Naive B cell (primary cell): Measurements from ENCODE around the gene ERI3. TPM values are rescaled to one million over a fixed set of nuclear protein-coding genes. Genes with fewer than 3 reads are reported as not detected.
A peak's percentile ranks its signal among the peaks of the same experiment; 100 is the strongest.

Experiments used
- ATAC-seq, 2 donors: fragments of 150-1000 bp; cut with Tn5 transposase; 2 replicates each; pipeline ENCODE4 v1.10.0; 2021; ENCODE audit warnings: low read depth in 2 of 2, mild to moderate bottlenecking in 2 of 2, moderate library complexity in 2 of 2
- DNase-seq: peaks from one replicate; pipeline ENCODE4 v3.0.0; 2022
- H3K27ac Mint-ChIP-seq, 6 donors: one replicate each; pipeline ENCODE4 v1.8.0; 2020 to 2022; ENCODE audit warnings: mild to moderate bottlenecking in 6 of 6, mixed read lengths in 6 of 6, moderate library complexity in 5 of 6, inconsistent platforms in 2 of 6
- H3K27me3 Mint-ChIP-seq, 3 donors: one replicate each; pipeline ENCODE4 v1.8.0; 2021 to 2022; ENCODE audit warnings: mixed read lengths in 3 of 3, mild to moderate bottlenecking in 1 of 3
- H3K36me3 Mint-ChIP-seq, 2 donors: one replicate each; pipeline ENCODE4 v1.8.0; 2020 to 2022; ENCODE audit warnings: mixed read lengths in 2 of 2, inconsistent platforms in 1 of 2, mild to moderate bottlenecking in 1 of 2
- H3K4me1 Mint-ChIP-seq, 3 donors: one replicate each; pipeline ENCODE4 v1.8.0; 2020 to 2022; ENCODE audit warnings: mixed read lengths in 3 of 3, inconsistent platforms in 1 of 3, mild to moderate bottlenecking in 1 of 3, moderate library complexity in 1 of 3
- H3K4me3 Mint-ChIP-seq, 8 donors: one replicate each; pipeline ENCODE4 v1.8.0; 2020 to 2022; ENCODE audit warnings: mild to moderate bottlenecking in 8 of 8, mixed read lengths in 8 of 8, moderate library complexity in 8 of 8, inconsistent platforms in 2 of 8
- H3K9me3 Mint-ChIP-seq, 7 donors: one replicate each; pipeline ENCODE4 v1.8.0; 2020 to 2022; ENCODE audit warnings: mixed read lengths in 7 of 7, mild to moderate bottlenecking in 5 of 7, inconsistent platforms in 2 of 7, moderate library complexity in 1 of 7
- polyA plus RNA-seq, 6 donors: library from polyadenylated mRNA; unstranded; fragments of 300-500 nt; fragmentation: Illumina TruSeq; gene quantifications; one replicate each; pipeline ENCODE4 v1.2.3, GENCODE V29; 2021; ENCODE audit warnings: low read depth in 6 of 6

Gene ERI3
- polyA plus RNA-seq, 6 donors from 2014 or later = 42.3 to 69.2 (median 47.9) TPM

GRCh38 chr1:44281962-44282703, 72.9 kb downstream of the ERI3 start:
- H3K27ac Mint-ChIP-seq = no peak overlapping the region
- DNase-seq (no peak), ATAC-seq (no peak)
- H3K9me3 Mint-ChIP-seq = no peaks in the 10 kb centered on the region
- peaks cover 21 to 32% of the 10 kb centered on the region in 2 donors for H3K36me3 Mint-ChIP-seq
- H3K27me3 Mint-ChIP-seq = no peaks in the 10 kb centered on the region
- H3K4me3 Mint-ChIP-seq = no peak overlapping the region
- H3K4me1 Mint-ChIP-seq = peaks cover 3 to 20% (median 9%) of the 10 kb centered on the region in 3 donors

- H3K4me1 Mint-ChIP-seq = peaks cover 3 to 15% (median 5%) of the 10 kb centered on the region in 3 donors
- no peaks in the 10 kb centered on the region for H3K27me3 Mint-ChIP-seq
- peaks cover 4 to 9% of the 10 kb centered on the region in 2 donors for H3K36me3 Mint-ChIP-seq
- H3K4me3 Mint-ChIP-seq = no peak overlapping the region
- no peak for DNase-seq
- ATAC-seq = no peak
- no peaks in the 10 kb centered on the region for H3K9me3 Mint-ChIP-seq
- H3K27ac Mint-ChIP-seq = no peak overlapping the region
Measured at GRCh38 chr1:44276901-44277300, 78.2 kb downstream of the ERI3 start.

- H3K27me3 Mint-ChIP-seq = no peaks in the 10 kb centered on the region
- DNase-seq (no peak), ATAC-seq (peak; percentile 51 to 59)
- peaks cover 4 to 9% of the 10 kb centered on the region in 2 donors for H3K36me3 Mint-ChIP-seq
- H3K4me1 Mint-ChIP-seq = peaks cover 3 to 18% (median 9%) of the 10 kb centered on the region in 3 donors
- H3K27ac Mint-ChIP-seq = no peak overlapping the region
- H3K4me3 Mint-ChIP-seq = no peak overlapping the region
- no peaks in the 10 kb centered on the region for H3K9me3 Mint-ChIP-seq
Measured at GRCh38 chr1:44275991-44276405, 79.1 kb downstream of the ERI3 start.

DNA sequence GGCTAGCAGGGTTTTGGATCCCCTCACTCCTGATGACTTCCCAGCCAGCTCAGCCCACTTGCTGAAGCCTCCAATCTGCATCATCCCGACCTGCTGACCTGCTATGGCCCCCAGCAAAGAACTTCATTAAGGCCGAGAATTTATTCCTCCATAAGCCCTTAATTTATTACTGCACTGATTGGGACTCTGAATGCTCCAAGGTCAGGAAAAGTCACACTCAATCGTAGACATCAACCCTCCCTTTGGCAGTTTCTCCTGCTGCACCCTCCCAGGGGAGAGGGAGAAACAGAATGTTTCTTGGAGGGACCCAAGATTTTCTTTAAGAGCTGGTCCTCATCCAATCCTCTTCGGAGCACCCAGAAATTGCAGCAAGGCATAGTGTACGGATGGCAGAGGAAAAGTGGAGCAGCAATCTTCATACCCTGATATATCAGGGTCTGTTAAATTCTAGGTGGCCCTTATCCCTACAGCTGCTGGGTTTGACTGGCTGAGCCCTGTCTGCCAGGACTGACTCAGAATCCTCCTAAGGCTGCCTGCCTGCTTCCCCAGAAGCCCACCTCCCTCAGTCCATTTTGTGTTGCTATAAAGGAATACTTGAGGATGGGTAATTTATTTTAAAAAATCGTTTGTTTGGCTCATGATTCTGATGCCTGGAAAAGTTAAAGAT, 79.6 kb downstream of the ERI3 start:
- Mint-ChIP-seq H3K9me3 (no peaks in the 10 kb centered on the region), H3K36me3 (peaks cover 4 to 9% of the 10 kb centered on the region in 2 donors), H3K4me1 (peaks cover 3 to 14% (median 9%) of the 10 kb centered on the region in 3 donors), H3K27me3 (no peaks in the 10 kb centered on the region), H3K27ac (peak overlapping the region in 2 of 6 donors; percentile 1 to 85), H3K4me3 (peak overlapping the region in 1 of 8 donors; percentile 10)
- ATAC-seq = no peak
- no peak for DNase-seq

DNA sequence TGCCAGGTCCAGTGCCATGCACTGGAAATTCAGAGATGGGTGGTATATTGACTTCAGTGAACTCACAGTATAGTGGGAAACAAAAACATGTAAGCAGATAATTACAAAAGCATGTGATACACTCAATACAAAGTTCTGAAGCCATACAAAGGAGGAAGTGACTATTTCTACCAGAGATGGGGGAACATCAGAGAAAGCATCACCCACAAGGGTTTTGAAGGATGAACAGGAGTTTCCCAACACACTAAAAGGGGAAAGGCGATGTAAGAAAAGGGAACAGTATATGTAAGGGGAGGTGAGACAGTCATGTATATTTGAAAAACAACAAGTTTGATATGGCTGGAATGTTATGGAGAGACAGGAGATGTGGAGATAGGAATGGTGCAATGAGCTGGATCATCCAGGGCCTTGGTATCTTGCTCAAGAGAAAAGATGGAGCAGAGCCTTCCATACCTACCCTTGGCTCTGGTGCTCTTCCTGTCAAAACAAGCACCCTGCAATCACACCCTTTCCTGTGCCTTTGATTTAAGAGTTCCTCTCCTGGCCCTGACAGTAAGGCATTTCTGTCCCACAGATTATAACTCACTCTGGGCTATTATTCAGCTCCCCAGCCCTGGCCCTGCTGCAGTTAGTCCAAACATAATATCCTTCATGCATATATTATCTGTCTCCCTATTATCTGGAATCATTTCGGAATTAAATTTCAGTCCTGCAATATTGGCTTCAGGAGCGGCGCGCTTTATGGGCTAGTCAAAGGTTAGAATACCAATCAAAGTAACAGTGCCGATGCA, 81.3 kb downstream of the ERI3 start:
- H3K9me3 Mint-ChIP-seq = no peaks in the 10 kb centered on the region
- no peak overlapping the region for H3K4me3 Mint-ChIP-seq
- H3K4me1 Mint-ChIP-seq = peaks cover 0 to 9% (median 5%) of the 10 kb centered on the region in 3 donors
- DNase-seq (no peak), ATAC-seq (no peak)
- peak overlapping the region in 1 of 6 donors; percentile 6 for H3K27ac Mint-ChIP-seq
- peaks cover 4 to 9% of the 10 kb centered on the region in 2 donors for H3K36me3 Mint-ChIP-seq
- H3K27me3 Mint-ChIP-seq = no peaks in the 10 kb centered on the region

DNA sequence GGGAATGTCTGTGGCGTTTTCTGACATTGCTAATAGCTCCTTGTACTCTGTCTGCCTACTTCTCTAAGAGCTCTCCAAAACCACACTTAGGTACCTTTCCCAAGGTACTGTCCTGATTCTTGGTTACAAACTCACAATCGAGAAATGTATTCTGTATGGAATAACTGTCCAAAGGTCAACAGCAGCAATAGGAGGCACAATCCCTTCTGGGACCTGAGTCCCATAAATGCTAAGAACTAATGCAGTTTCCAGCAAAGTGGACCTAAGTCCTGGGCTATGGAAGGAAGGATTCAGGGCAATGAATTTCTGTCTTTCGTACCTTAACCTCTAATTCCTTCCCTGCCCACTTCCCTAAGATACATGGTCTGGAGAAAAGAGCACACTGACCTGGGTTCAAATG, 82.1 kb downstream of the ERI3 start:
- Mint-ChIP-seq H3K4me3 (no peak overlapping the region), H3K27me3 (no peaks in the 10 kb centered on the region), H3K9me3 (no peaks in the 10 kb centered on the region), H3K36me3 (peaks cover 4 to 9% of the 10 kb centered on the region in 2 donors), H3K27ac (no peak overlapping the region), H3K4me1 (peaks cover 2 to 9% (median 5%) of the 10 kb centered on the region in 3 donors)
- DNase-seq (no peak), ATAC-seq (no peak)

GRCh38 chr1:44271646-44272045, 83.4 kb downstream of the ERI3 start:
- H3K4me3 Mint-ChIP-seq = no peak overlapping the region
- no peak for ATAC-seq
- no peaks in the 10 kb centered on the region for H3K9me3 Mint-ChIP-seq
- no peak for DNase-seq
- peaks cover 2 to 14% (median 5%) of the 10 kb centered on the region in 3 donors for H3K4me1 Mint-ChIP-seq
- H3K36me3 Mint-ChIP-seq = peaks cover 4 to 9% of the 10 kb centered on the region in 2 donors
- H3K27ac Mint-ChIP-seq = peak overlapping the region in 1 of 6 donors; percentile 82
- H3K27me3 Mint-ChIP-seq = no peaks in the 10 kb centered on the region

DNA sequence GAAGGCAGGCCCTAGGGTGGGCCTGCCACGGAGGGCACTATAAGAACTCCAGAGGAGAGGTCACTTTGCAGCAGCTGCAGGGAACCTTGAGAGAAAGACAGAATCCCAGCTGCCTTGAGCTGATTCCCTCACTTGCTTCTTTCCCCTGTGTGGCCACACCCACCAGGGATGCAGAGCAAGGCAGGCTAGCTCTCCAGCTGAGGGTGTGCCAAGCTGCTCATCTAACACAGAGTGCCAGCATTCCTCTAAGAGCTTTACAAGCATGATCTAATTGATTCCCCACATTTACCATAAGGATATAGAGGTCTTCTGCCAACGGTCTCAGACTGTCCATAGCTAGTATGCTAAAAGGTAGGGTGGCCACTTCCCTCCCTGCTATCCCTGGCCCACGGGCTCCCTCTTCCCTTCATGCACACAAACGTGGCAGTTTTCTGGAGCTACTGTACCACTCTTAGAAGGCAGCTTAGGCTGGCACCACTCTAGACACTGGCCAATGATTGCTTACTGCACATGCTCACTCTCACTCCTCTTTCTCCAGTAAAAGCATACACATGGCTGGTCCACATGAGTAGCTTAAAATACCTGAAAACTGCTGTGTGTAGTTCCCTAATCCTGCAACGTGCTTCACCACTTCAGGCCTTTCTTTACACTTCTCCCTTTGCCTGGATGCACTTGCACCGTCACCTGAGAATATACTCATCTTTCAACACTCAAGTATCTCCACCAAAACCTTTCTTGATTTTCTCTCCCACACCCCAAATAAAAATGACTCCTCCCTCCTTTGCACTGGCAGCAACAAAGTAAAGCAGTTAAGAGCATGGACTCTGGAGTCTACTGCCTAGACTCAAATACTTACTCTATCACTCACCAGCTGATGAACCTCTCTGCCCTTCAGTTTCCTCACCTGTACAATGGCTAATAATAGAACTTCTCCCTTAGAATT, 84.1 kb downstream of the ERI3 start:
- Mint-ChIP-seq H3K4me3 (no peak overlapping the region), H3K36me3 (peaks cover 4 to 9% of the 10 kb centered on the region in 2 donors), H3K27me3 (no peaks in the 10 kb centered on the region), H3K4me1 (peaks cover 2 to 14% (median 5%) of the 10 kb centered on the region in 3 donors), H3K27ac (no peak overlapping the region), H3K9me3 (no peaks in the 10 kb centered on the region)
- ATAC-seq = no peak
- DNase-seq = no peak

- Mint-ChIP-seq H3K9me3 (no peaks in the 10 kb centered on the region), H3K27ac (no peak overlapping the region), H3K4me3 (no peak overlapping the region), H3K4me1 (peaks cover 5 to 17% (median 5%) of the 10 kb centered on the region in 3 donors), H3K36me3 (no peaks in the 10 kb centered on the region), H3K27me3 (no peaks in the 10 kb centered on the region)
- no peak for DNase-seq
- ATAC-seq = no peak
Measured at GRCh38 chr1:44268054-44268453, 87.0 kb downstream of the ERI3 start.

DNA sequence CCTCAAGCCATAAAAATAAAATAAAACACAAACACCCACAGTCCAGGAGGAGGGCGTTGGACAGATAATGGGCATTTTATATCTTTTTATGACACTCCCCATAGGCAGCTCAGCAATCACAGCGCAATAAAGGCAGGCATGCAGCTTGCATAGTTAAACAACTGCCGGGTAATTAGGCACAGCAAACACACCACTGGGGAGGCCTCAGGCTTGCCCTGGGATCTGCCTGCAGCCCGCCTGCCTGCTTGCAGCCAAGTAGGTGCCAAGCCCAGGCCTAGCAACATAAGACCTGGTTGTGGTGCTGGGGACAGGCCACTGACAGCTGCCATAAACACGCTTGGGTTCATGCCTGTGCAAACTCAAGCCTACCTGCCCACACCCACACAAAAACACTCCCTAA, 87.6 kb downstream of the ERI3 start:
- no peak overlapping the region for H3K4me3 Mint-ChIP-seq
- H3K9me3 Mint-ChIP-seq = no peaks in the 10 kb centered on the region
- no peak for DNase-seq
- H3K4me1 Mint-ChIP-seq = peaks cover 6 to 17% (median 10%) of the 10 kb centered on the region in 3 donors
- no peak overlapping the region for H3K27ac Mint-ChIP-seq
- H3K27me3 Mint-ChIP-seq = no peaks in the 10 kb centered on the region
- ATAC-seq = no peak
- no peaks in the 10 kb centered on the region for H3K36me3 Mint-ChIP-seq

DNA sequence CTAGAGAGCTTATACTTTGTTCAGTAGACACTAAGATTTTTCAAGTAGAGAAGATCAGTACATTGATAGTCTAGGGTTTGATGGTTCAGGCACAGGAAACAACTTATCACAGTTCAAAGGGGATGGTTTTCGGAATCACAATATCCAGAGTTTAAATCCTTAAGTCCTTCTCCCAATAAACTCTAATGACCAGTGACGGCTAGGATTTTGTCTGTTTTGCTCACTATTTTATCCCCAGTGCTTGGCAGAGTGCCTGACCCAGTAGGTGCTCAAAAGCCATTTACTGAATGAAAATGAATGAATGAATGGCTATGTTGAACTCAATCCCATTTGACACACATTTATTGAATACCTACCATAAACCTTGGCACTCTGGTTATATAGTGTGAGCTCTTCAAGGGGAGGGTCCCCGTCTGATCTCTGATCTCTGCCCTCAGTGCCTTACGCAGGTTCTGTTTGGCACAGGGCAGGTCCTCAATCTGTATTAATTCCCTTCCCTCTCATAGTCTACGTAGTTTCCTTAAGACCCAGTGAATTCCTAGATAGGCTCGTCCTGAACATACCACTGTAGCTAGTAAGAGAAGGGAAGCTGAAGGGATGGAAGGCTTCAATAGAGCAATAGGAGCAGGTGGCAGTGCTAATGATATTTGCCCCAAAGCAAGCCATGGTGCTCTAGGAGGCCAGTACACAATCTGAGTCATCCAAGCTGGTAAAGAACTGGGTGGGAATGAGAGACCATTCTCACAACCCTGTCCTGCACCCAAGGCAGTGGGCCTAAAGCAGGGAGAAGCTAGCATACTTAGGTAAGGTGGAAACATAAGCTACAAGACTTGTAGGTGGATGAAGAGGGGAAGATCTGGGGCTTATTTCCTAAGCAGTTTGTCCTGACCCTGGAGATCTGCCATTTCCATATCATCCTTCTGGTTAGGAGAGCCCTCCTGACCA, 88.4 kb downstream of the ERI3 start:
- no peak for ATAC-seq
- DNase-seq = no peak
- H3K4me3 Mint-ChIP-seq = no peak overlapping the region
- no peak overlapping the region for H3K27ac Mint-ChIP-seq
- H3K36me3 Mint-ChIP-seq = peaks cover 0 to 5% of the 10 kb centered on the region in 2 donors
- no peaks in the 10 kb centered on the region for H3K27me3 Mint-ChIP-seq
- peaks cover 12 to 22% (median 13%) of the 10 kb centered on the region in 3 donors for H3K4me1 Mint-ChIP-seq
- H3K9me3 Mint-ChIP-seq = no peaks in the 10 kb centered on the region
